MM.1S (cell line): ENCODE results near the gene METTL27.

ENCODE experiments used
- DNase-seq: peaks from one replicate; pipeline ENCODE4 v3.0.0-alpha.2; 2015
- H2AFZ ChIP-seq: fragments of 300-600 bp; sonication (generic); 2 replicates; pipeline ENCODE4 v1.6.0; 2016; ENCODE audit warnings: antibody characterized with exemption, low read length
- H3F3A ChIP-seq: fragments of 300-600 bp; sonication (generic); 2 replicates; pipeline ENCODE4 v1.6.1; 2016; ENCODE audit warnings: mild to moderate bottlenecking, antibody characterized with exemption, low read length, moderate library complexity, mixed read lengths; ENCODE audit not compliant: insufficient read depth
- H3K27ac ChIP-seq: fragments of 300-600 bp; sonication (generic); 2 replicates; pipeline ENCODE4 v1.5.1; 2016; ENCODE audit warnings: mild to moderate bottlenecking, low read length
- H3K27me3 ChIP-seq: fragments of 300-600 bp; sonication (generic); replicated peaks from 2 replicates; pipeline ENCODE4 v1.6.0; 2016; ENCODE audit warnings: low read length; ENCODE audit not compliant: insufficient read depth
- H3K36me3 ChIP-seq: fragments of 300-600 bp; sonication (generic); replicated peaks from 2 replicates; pipeline ENCODE4 v1.6.1; 2016; ENCODE audit warnings: mild to moderate bottlenecking, low read length, mixed read lengths; ENCODE audit not compliant: insufficient read depth
- H3K4me1 ChIP-seq: fragments of 300-600 bp; sonication (generic); 2 replicates; pipeline ENCODE4 v1.6.1; 2016; ENCODE audit warnings: low read length, mixed read lengths
- H3K4me2 ChIP-seq: fragments of 300-600 bp; sonication (generic); 2 replicates; pipeline ENCODE4 v1.6.0; 2016; ENCODE audit warnings: low read depth, low read length
- H3K4me3 ChIP-seq: fragments of 300-600 bp; sonication (generic); 2 replicates; pipeline ENCODE4 v1.5.1; 2016; ENCODE audit warnings: low read length, mixed read lengths
- H3K79me2 ChIP-seq: fragments of 300-600 bp; sonication (generic); 2 replicates; pipeline ENCODE4 v1.6.1; 2016; ENCODE audit warnings: mixed run types, low read length, mixed read lengths
- H3K9ac ChIP-seq: fragments of 300-600 bp; sonication (generic); 2 replicates; pipeline ENCODE4 v1.6.1; 2016; ENCODE audit warnings: low read length, mixed read lengths
- H3K9me2 ChIP-seq: fragments of 300-600 bp; sonication (generic); replicated peaks from 2 replicates; pipeline ENCODE4 v1.6.1; 2016; ENCODE audit warnings: mild to moderate bottlenecking, low read length, mixed read lengths; ENCODE audit not compliant: insufficient read depth
- H3K9me3 ChIP-seq: fragments of 300-600 bp; sonication (generic); replicated peaks from 2 replicates; pipeline ENCODE4 v1.6.1; 2016; ENCODE audit warnings: mild to moderate bottlenecking, low read length, mixed read lengths; ENCODE audit not compliant: insufficient read depth
- H4K20me1 ChIP-seq: fragments of 300-600 bp; sonication (generic); 2 replicates; pipeline ENCODE4 v1.6.1; 2016; ENCODE audit warnings: mild to moderate bottlenecking, low read length, moderate library complexity, mixed read lengths; ENCODE audit not compliant: insufficient read depth
- CTCF ChIP-seq: fragments of 300-600 bp; sonication (generic); IDR thresholded peaks from 2 replicates; pipeline ENCODE4 v1.5.1; 2016; ENCODE audit warnings: antibody characterized with exemption, low read length, mixed read lengths
- EZH2 ChIP-seq: fragments of 300-600 bp; sonication (generic); optimal IDR thresholded peaks from 2 replicates; pipeline ENCODE3; 2017; ENCODE audit warnings: low read depth, mild to moderate bottlenecking, antibody characterized with exemption, low read length, mixed read lengths
- EZH2phosphoT487 ChIP-seq: fragments of 300-600 bp; sonication (generic); IDR thresholded peaks from 2 replicates; pipeline ENCODE4 v1.6.1; 2018; ENCODE audit warnings: antibody characterized with exemption, low read length

The METTL27 gene

GRCh38 chr7:73824986-73825385, 17.3 kb downstream of the METTL27 start:
- H3F3A ChIP-seq = no peaks in the 10 kb centered on the region
- H3K4me3 ChIP-seq = no peak overlapping the region
- H3K9me2 ChIP-seq = no peaks in the 10 kb centered on the region
- H3K9me3 ChIP-seq = no peaks in the 10 kb centered on the region
- no peak overlapping the region for H3K27ac ChIP-seq
- H3K27me3 ChIP-seq = no peaks in the 10 kb centered on the region
- H3K4me2 ChIP-seq = no peak overlapping the region
- no peaks in the 10 kb centered on the region for H4K20me1 ChIP-seq
- H3K4me1 ChIP-seq = peaks cover 4% of the 10 kb centered on the region; the same call in 1 of the 2 replicates
- no peak for DNase-seq
- no peak for TF ChIP-seq CTCF
- TF ChIP-seq EZH2 = no peak
- no peak for TF ChIP-seq EZH2phosphoT487
- H3K36me3 ChIP-seq = no peaks in the 10 kb centered on the region
- no peak overlapping the region for H2AFZ ChIP-seq
- H3K9ac ChIP-seq = no peak overlapping the region
- H3K79me2 ChIP-seq = no peaks in the 10 kb centered on the region

DNA sequence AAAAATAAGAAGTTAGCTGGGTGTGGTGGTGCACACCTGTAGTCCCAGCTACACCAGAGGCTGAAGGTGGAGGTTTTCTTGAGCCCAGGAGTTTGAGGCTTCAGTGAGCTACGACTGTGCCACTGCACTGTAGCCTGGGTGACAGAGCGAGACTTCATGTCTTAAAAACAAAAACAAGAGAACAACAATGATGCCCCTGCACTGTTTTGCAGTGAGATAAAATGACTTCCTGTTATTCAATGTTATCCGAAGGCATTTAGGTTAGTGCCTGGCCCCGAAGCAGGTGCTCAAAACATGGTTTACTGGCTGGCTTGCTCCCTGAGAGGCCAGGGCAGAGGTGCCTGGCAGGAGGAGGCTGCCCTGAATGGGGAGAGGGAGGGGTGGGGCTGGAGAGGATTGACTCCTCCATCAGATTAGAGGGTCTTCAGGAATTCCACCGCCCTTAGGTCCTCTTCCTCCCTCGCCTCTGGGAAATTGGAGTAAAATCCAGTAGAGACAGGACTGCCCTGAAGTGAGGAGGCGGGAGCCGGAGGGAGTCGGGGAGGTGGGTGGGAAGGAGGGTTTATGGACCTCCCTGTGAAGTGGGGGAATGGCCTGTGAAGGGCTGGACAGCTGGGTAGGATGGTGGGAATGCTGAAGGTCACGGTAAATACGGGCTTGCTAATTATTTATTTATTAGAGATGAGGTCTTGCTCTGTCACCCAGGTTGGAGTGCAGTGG, 18.3 kb downstream of the METTL27 start:
- Histone ChIP-seq H3K4me3 (no peak overlapping the region), H3K4me2 (no peak overlapping the region), H3K36me3 (no peaks in the 10 kb centered on the region), H3K9ac (no peak overlapping the region), H3K4me1 (peaks cover 4% of the 10 kb centered on the region; the same call in 1 of the 2 replicates), H3K27me3 (no peaks in the 10 kb centered on the region), H3K9me3 (no peaks in the 10 kb centered on the region), H3K79me2 (no peaks in the 10 kb centered on the region), H3F3A (no peaks in the 10 kb centered on the region), H3K27ac (no peak overlapping the region), H3K9me2 (no peaks in the 10 kb centered on the region), H4K20me1 (no peaks in the 10 kb centered on the region), H2AFZ (no peak overlapping the region)
- no peak for TF ChIP-seq EZH2
- no peak for TF ChIP-seq CTCF
- no peak for TF ChIP-seq EZH2phosphoT487
- DNase-seq = no peak

DNA sequence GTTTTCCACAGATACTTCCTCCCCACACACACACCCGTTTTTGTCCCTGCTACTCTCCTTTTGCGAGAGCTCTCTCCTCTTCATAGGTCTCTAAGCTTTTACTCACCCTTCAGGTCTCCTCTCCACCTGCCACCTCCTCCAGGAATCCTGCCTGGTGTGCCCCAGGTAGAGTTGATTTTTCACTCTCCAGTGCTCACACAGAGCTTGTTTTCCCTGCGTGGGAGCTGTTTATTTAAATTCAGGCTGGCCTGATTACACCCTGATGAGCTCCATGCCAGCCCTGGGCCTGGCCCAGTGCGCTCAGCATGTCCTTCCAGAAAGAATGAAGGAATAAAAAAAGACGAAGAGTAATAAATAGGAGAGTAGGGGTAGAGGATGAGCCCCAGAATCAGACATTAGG, 19.1 kb downstream of the METTL27 start:
- Histone ChIP-seq H3K27ac (no peak overlapping the region), H2AFZ (no peak overlapping the region), H3F3A (no peaks in the 10 kb centered on the region), H3K9ac (no peak overlapping the region), H3K27me3 (no peaks in the 10 kb centered on the region), H3K9me3 (no peaks in the 10 kb centered on the region), H3K79me2 (no peaks in the 10 kb centered on the region), H3K4me1 (peaks cover 3% of the 10 kb centered on the region; the same call in 1 of the 2 replicates), H3K36me3 (no peaks in the 10 kb centered on the region), H3K4me2 (no peak overlapping the region), H3K9me2 (no peaks in the 10 kb centered on the region), H3K4me3 (no peak overlapping the region), H4K20me1 (no peaks in the 10 kb centered on the region)
- no peak for DNase-seq
- no peak for TF ChIP-seq CTCF
- TF ChIP-seq EZH2phosphoT487 = no peak
- TF ChIP-seq EZH2 = no peak
